ENCODE data around the gene PINK1.

The PINK1 gene

GRCh38 chr1:20634594-20635084 is 1.4 kb downstream of the PINK1 start:
- Histone ChIP-seq H3K27ac (peak overlapping the region in 11 of 21 experiments; percentile 87 to 97 (median 94)), H3K4me3 (peak overlapping the region; percentile 88 to 100 (median 96))

GRCh38 chr1:20636785-20637347 is 3.6 kb downstream of the PINK1 start:
- no peak overlapping the region for H3K4me3 ChIP-seq
- no peak overlapping the region for H3K27ac ChIP-seq

GRCh38 chr1:20640183-20640597 is 6.9 kb downstream of the PINK1 start:
- no peak overlapping the region for H3K4me3 ChIP-seq
- H3K27ac ChIP-seq = no peak overlapping the region

- H3K27ac ChIP-seq = no peak overlapping the region
- H3K4me3 ChIP-seq = no peak overlapping the region
Observed at GRCh38 chr1:20641975-20642374, 8.7 kb downstream of the PINK1 start.

GRCh38 chr1:20643080-20643479 is 9.8 kb downstream of the PINK1 start:
- no peak overlapping the region for H3K27ac ChIP-seq
- H3K4me3 ChIP-seq = no peak overlapping the region

GRCh38 chr1:20644416-20644815 is 11.2 kb downstream of the PINK1 start:
- Histone ChIP-seq H3K4me3 (no peak overlapping the region), H3K27ac (no peak overlapping the region)

GRCh38 chr1:20645414-20645813 is 12.2 kb downstream of the PINK1 start:
- Histone ChIP-seq H3K4me3 (no peak overlapping the region), H3K27ac (no peak overlapping the region)

- H3K27ac ChIP-seq = no peak overlapping the region
- no peak overlapping the region for H3K4me3 ChIP-seq
Observed at GRCh38 chr1:20648438-20648837, 15.2 kb downstream of the PINK1 start.

GRCh38 chr1:20648946-20649345 is 15.7 kb downstream of the PINK1 start:
- Histone ChIP-seq H3K4me3 (no peak overlapping the region), H3K27ac (no peak overlapping the region)

GRCh38 chr1:20652300-20652699 is 19.0 kb downstream of the PINK1 start:
- no peak overlapping the region for H3K27ac ChIP-seq

GRCh38 chr1:20654104-20654690 is 20.9 kb downstream of the PINK1 start:
- Histone ChIP-seq H3K4me3 (no peak overlapping the region), H3K27ac (no peak overlapping the region)

More at GRCh38 chr1:20652300-20652699, 19.0 kb downstream of the PINK1 start:
- no peak overlapping the region for H3K4me3 ChIP-seq

GRCh38 chr1:20657024-20657423 is 23.8 kb downstream of the PINK1 start:
- H3K4me3 ChIP-seq = no peak overlapping the region
- no peak overlapping the region for H3K27ac ChIP-seq

- Histone ChIP-seq H3K27ac (no peak overlapping the region), H3K4me3 (no peak overlapping the region)
Observed at GRCh38 chr1:20658166-20658915, 25.1 kb downstream of the PINK1 start.

GRCh38 chr1:20660363-20660762 is 27.1 kb downstream of the PINK1 start:
- peak overlapping the region; percentile 58 to 99 (median 91) for H3K4me3 ChIP-seq
- peak overlapping the region in 16 of 21 experiments; percentile 63 to 91 (median 82) for H3K27ac ChIP-seq

- H3K27ac ChIP-seq = peak overlapping the region; percentile 10 to 91 (median 80)
- H3K4me3 ChIP-seq = peak overlapping the region; percentile 58 to 99 (median 91)
Observed at GRCh38 chr1:20660847-20661206, 27.6 kb downstream of the PINK1 start.

- peak within 1 kb of the TSS; percentile 37 to 91 (median 82) for H3K27ac ChIP-seq
- peak within 1 kb of the TSS; percentile 58 to 99 (median 91) for H3K4me3 ChIP-seq
Observed at GRCh38 chr1:20661207-20662109, 28.2 kb downstream of the PINK1 start, which contains the start of gene DDOST. DDOST (minus strand) TSS chr1:20661369; CDS start chr1:20661350, 19 bp downstream.

GRCh38 chr1:20662110-20662475 is 28.8 kb downstream of the PINK1 start:
- peak overlapping the region; percentile 58 to 99 (median 91) for H3K4me3 ChIP-seq
- H3K27ac ChIP-seq = peak overlapping the region in 20 of 21 experiments; percentile 62 to 91 (median 82)

GRCh38 chr1:20663365-20663764 is 30.1 kb downstream of the PINK1 start:
- Histone ChIP-seq H3K27ac (no peak overlapping the region), H3K4me3 (no peak overlapping the region)

- H3K4me3 ChIP-seq = no peak overlapping the region
- no peak overlapping the region for H3K27ac ChIP-seq
Observed at GRCh38 chr1:20663969-20664715, 30.9 kb downstream of the PINK1 start.
